ENCODE results near the gene HAUS7.

HAUS7 gene

DNA sequence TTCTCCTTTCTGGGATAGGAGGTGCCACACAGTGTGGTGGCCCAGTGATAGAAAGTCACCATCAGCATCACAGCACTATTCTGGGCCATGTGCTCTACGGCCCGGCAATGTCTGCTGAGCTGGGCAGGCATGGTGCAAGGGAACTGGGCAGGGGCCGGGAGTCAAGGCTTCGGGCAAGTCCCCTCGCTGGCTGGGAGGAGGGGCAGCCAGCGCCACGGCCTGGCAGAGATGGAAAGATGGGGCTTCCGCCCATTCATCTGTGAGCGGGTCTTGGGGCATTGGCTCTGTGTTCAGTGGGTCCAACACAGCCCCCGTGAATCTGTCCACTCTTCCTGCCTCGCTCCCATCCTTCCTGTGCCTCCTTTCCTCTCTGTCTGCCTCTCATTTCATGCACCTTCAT is 40.0 kb upstream of the HAUS7 start:
- H3K79me2 ChIP-seq (ENCODE audit: control insufficient read depth, low read length), result no peaks in the 10 kb centered on the region
- no peaks in the 10 kb centered on the region for H3K27me3 ChIP-seq (ENCODE audit: control insufficient read depth, low read length)
- TF ChIP-seq EZH2phosphoT487 (IDR thresholded peaks at IDR 0.05; ENCODE audit: borderline replicate concordance, low read length), result no peak
- TF ChIP-seq, protein P1, sequence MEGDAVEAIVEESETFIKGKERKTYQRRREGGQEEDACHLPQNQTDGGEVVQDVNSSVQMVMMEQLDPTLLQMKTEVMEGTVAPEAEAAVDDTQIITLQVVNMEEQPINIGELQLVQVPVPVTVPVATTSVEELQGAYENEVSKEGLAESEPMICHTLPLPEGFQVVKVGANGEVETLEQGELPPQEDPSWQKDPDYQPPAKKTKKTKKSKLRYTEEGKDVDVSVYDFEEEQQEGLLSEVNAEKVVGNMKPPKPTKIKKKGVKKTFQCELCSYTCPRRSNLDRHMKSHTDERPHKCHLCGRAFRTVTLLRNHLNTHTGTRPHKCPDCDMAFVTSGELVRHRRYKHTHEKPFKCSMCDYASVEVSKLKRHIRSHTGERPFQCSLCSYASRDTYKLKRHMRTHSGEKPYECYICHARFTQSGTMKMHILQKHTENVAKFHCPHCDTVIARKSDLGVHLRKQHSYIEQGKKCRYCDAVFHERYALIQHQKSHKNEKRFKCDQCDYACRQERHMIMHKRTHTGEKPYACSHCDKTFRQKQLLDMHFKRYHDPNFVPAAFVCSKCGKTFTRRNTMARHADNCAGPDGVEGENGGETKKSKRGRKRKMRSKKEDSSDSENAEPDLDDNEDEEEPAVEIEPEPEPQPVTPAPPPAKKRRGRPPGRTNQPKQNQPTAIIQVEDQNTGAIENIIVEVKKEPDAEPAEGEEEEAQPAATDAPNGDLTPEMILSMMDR (IDR thresholded peaks at IDR 0.05; ENCODE audit: low read depth, low read length, poor library complexity, severe bottlenecking), result no peak
- H3K27ac ChIP-seq (ENCODE audit: low read depth, low read length), result no peak overlapping the region
- H3K9me3 ChIP-seq (ENCODE audit: control insufficient read depth, insufficient read depth, low read length), result no peaks in the 10 kb centered on the region
- no peak overlapping the region for H3K4me2 ChIP-seq (ENCODE audit: low read length)
- H3K36me3 ChIP-seq (ENCODE audit: control insufficient read depth, low read length), result no peaks in the 10 kb centered on the region
- H3K9me2 ChIP-seq (replicated peaks; ENCODE audit: control insufficient read depth, low read length), result no peaks in the 10 kb centered on the region
- H3K4me1 ChIP-seq (ENCODE audit: control insufficient read depth, low read length), result no peaks in the 10 kb centered on the region
- H3F3A ChIP-seq (ENCODE audit: control insufficient read depth, insufficient read depth), result no peaks in the 10 kb centered on the region
- no peaks in the 10 kb centered on the region for H4K20me1 ChIP-seq (ENCODE audit: control insufficient read depth, insufficient read depth, low read depth, low read length)
- H3K4me3 ChIP-seq (ENCODE audit: low read length), result no peak overlapping the region

DNA sequence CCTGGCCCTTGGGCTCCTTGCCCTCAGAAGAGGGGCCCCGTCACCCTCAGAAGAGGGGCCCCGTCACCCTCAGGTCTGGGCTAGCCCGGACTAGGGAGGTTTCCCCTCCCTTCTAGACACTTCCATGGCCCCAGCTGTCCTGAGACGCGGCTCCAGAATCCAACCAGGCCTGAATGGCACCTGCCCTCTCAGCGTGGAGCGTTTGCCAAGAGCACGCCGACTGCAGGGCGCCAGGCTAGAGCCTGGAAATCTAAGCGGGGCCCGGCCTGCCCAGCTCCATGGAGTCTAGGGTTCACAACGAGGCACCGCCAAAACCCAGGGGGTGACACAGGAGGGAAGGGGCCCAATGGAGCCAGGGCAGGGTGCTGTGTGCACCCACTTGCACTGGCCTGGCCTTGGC is 39.2 kb upstream of the HAUS7 start:
- Histone ChIP-seq H3K4me2 (ENCODE audit: low read length) (no peak overlapping the region), H3K4me3 (ENCODE audit: low read length) (no peak overlapping the region), H3K4me1 (ENCODE audit: control insufficient read depth, low read length) (no peaks in the 10 kb centered on the region), H3K9me2 (replicated peaks; ENCODE audit: control insufficient read depth, low read length) (no peaks in the 10 kb centered on the region), H3K36me3 (ENCODE audit: control insufficient read depth, low read length) (no peaks in the 10 kb centered on the region), H3K27ac (ENCODE audit: low read depth, low read length) (no peak overlapping the region), H3K9me3 (ENCODE audit: control insufficient read depth, insufficient read depth, low read length) (no peaks in the 10 kb centered on the region), H3K79me2 (ENCODE audit: control insufficient read depth, low read length) (no peaks in the 10 kb centered on the region), H3F3A (ENCODE audit: control insufficient read depth, insufficient read depth) (no peaks in the 10 kb centered on the region), H3K27me3 (ENCODE audit: control insufficient read depth, low read length) (no peaks in the 10 kb centered on the region), H4K20me1 (ENCODE audit: control insufficient read depth, insufficient read depth, low read depth, low read length) (no peaks in the 10 kb centered on the region)
- TF ChIP-seq EZH2phosphoT487 (IDR thresholded peaks at IDR 0.05; ENCODE audit: borderline replicate concordance, low read length), result no peak
- TF ChIP-seq, protein P1 (IDR thresholded peaks at IDR 0.05; ENCODE audit: low read depth, low read length, poor library complexity, severe bottlenecking), result no peak

DNA sequence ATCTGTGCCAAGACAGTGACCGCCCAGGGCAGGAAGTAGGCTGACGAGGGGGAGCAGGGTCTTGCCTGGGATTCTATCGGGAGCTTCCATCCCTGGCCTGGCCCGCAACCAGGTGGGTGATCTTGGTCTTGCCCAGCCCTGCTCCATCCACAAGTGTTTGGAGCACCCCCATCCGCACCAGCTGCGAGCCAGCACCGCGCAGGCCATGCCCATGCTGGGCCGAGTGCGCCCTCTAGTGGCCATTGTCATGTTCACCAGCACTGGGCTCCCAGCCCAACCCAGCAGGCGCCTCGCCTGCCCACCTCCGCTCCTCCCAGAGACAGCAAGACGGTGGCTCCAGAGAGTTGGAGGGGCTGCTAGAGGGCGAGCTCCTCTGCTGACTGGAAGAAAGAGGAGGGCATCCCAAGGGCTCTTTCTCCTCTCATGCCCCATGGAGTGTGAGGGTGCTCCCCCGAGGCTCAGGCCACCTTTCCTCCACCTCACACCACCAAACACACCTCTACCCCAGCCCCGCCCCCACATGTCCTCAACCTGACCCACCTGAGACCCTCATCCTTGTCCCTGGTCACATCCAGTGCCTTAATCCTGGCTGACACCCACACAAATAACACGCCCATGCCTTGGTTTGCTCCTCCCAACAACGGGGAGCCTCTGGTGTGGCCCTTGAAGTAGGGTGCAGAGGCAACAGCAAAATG is 37.3 kb upstream of the HAUS7 start:
- Histone ChIP-seq H3K9me2 (replicated peaks; ENCODE audit: control insufficient read depth, low read length) (no peaks in the 10 kb centered on the region), H3F3A (ENCODE audit: control insufficient read depth, insufficient read depth) (no peaks in the 10 kb centered on the region), H3K4me1 (ENCODE audit: control insufficient read depth, low read length) (no peaks in the 10 kb centered on the region), H3K27ac (ENCODE audit: low read depth, low read length) (no peak overlapping the region), H3K4me2 (ENCODE audit: low read length) (no peak overlapping the region), H3K27me3 (ENCODE audit: control insufficient read depth, low read length) (no peaks in the 10 kb centered on the region), H3K9me3 (ENCODE audit: control insufficient read depth, insufficient read depth, low read length) (no peaks in the 10 kb centered on the region), H3K36me3 (ENCODE audit: control insufficient read depth, low read length) (no peaks in the 10 kb centered on the region), H4K20me1 (ENCODE audit: control insufficient read depth, insufficient read depth, low read depth, low read length) (no peaks in the 10 kb centered on the region), H3K4me3 (ENCODE audit: low read length) (no peak overlapping the region), H3K79me2 (ENCODE audit: control insufficient read depth, low read length) (no peaks in the 10 kb centered on the region)
- TF ChIP-seq, protein P1 (IDR thresholded peaks at IDR 0.05; ENCODE audit: low read depth, low read length, poor library complexity, severe bottlenecking), result peak; percentile 62
- no peak for TF ChIP-seq EZH2phosphoT487 (IDR thresholded peaks at IDR 0.05; ENCODE audit: borderline replicate concordance, low read length)
